Ovary (tissue), 9 donors: ENCODE data around the gene ETAA1. TPM values are rescaled to one million over a fixed set of nuclear protein-coding genes. Genes with fewer than 3 reads are reported as not detected.

Experiments used
- DNase-seq, 5 donors: peaks; one replicate each; pipeline ENCODE4 v3.0.0-alpha.2; 2019 to 2020
- H3K27ac ChIP-seq, 2 donors: fragments of 200-600 bp; one replicate each; pipeline versions ENCODE4 v1.5.1 to v1.8.0; 2019 to 2022
- H3K27me3 ChIP-seq: fragments of 200-600 bp; one replicate; pipeline ENCODE4 v1.8.0; 2022
- H3K36me3 ChIP-seq: fragments of 200-600 bp; sonication (generic); one replicate; pipeline ENCODE4 v1.5.1; 2019
- H3K4me1 ChIP-seq: one replicate; pipeline ENCODE4 v1.8.1; 2013; ENCODE audit warnings: mild to moderate bottlenecking, moderate library complexity; ENCODE audit not compliant: insufficient read depth
- H3K4me3 ChIP-seq: fragments of 200-600 bp; sonication (generic); one replicate; pipeline ENCODE4 v1.5.1; 2017
- H3K9me3 ChIP-seq, 2 donors: fragments of 200-600 bp in 1 of 2; sonication (generic) in 1 of 2; one replicate each; pipeline versions ENCODE4 v1.5.1 to v1.8.1; 2013 to 2019; ENCODE audit warnings: mild to moderate bottlenecking in 1 of 2, moderate library complexity in 1 of 2
- CTCF ChIP-seq, 3 donors: fragments of 450-650 bp in 2 of 3; fragments of 200-600 bp in 1 of 3; IDR thresholded peaks; one replicate each; pipeline versions ENCODE4 v1.5.1 to v1.8.0; 2016 to 2022; ENCODE audit warnings: antibody characterized with exemption in 3 of 3, mild to moderate bottlenecking in 1 of 3
- EP300 ChIP-seq: sonication (generic); formaldehyde crosslinking; IDR thresholded peaks from one replicate; pipeline ENCODE4 v1.6.1; 2017; ENCODE audit warnings: antibody characterized with exemption
- POLR2A ChIP-seq: fragments of 450-650 bp; IDR thresholded peaks from one replicate; pipeline ENCODE4 v1.6.1; 2017; ENCODE audit warnings: antibody characterized with exemption, mild to moderate bottlenecking, moderate library complexity
- WGBS, 3 donors: extraction: QIAGEN DNeasy Blood & Tissue Kit in 1 of 3; methylation state at CpG; one replicate each; pipeline versions ENCODE4 v1.1.5 to v1.1.7; 2013 to 2017; 5-methylcytosine and 5-hydroxymethylcytosine counted together
- intact Hi-C, 4 donors: fragments of 100-400 bp; cut with DNase I; formaldehyde crosslinking; loops; one replicate each; pipeline versions ENCODE4 v1.11.0 to v1.15.1; 2022 to 2023
- polyA plus RNA-seq, 2 donors: library from polyadenylated mRNA; stranded (reverse); fragments of 200-250 nt in 1 of 2; fragments of 350-450 nt in 1 of 2; fragmentation: Illumina TruSeq in 1 of 2; extraction: RNeasy Lipid Tissue Mini Kit (QIAGEN cat#74804) in 1 of 2; gene quantifications; one replicate each; pipeline ENCODE4 v1.2.3, GENCODE V29; 2013 to 2014
- total RNA-seq, 7 donors: library from RNA; depleted of rRNA in 2 of 7; stranded (reverse); fragments of >200 nt in 2 of 7; fragmentation: NEBNext Ultra II Directional in 3 of 7; extraction: Animal tissue kit (Norgen Biotek cat#: 25700) in 3 of 7; gene quantifications; one replicate each; pipeline versions ENCODE4 v1.1.0 to v1.2.4, GENCODE V29; 2016 to 2023
- donor health status: DM: no; HTN: no; CAD: no; lungs with moderate emphysema.
- donor health status: DM: no; HTN: no; CAD: no.
- donor health status: Bipolar disorder and iron deficiency.
- donor health status: DM: yes; HTN: yes; CAD: no.
- donor health status: DM: no; HTN: no; CAD: no.
- donor health status: DM: yes; HTN: yes; CAD: no.

Gene ETAA1
- total and polyA plus RNA-seq, 9 donors, result 8.8 to 22.7 (median 12.8) TPM

GRCh38 chr2:67399144-67399543 is 2.0 kb downstream of the ETAA1 start:
- Histone ChIP-seq H3K27ac (no peak overlapping the region), H3K36me3 (no peaks in the 10 kb centered on the region), H3K4me1 (peaks cover 2% of the 10 kb centered on the region), H3K9me3 (no peaks in the 10 kb centered on the region), H3K27me3 (no peaks in the 10 kb centered on the region), H3K4me3 (no peak overlapping the region)
- no peak for DNase-seq
- intact Hi-C loops, result loop anchor here in 2 of 4 donors (5.0 kb wide), 2 partner anchors 137 to 967 kb away; no protein-coding TSS in a partner anchor
- TF ChIP-seq EP300 (no peak), CTCF (IDR thresholded peaks at IDR 0.05) (no peak), POLR2A (no peak)
- 67 to 84% (median 70%) methylated on average over 2 of the region's 2 CpGs for WGBS, 3 donors

DNA sequence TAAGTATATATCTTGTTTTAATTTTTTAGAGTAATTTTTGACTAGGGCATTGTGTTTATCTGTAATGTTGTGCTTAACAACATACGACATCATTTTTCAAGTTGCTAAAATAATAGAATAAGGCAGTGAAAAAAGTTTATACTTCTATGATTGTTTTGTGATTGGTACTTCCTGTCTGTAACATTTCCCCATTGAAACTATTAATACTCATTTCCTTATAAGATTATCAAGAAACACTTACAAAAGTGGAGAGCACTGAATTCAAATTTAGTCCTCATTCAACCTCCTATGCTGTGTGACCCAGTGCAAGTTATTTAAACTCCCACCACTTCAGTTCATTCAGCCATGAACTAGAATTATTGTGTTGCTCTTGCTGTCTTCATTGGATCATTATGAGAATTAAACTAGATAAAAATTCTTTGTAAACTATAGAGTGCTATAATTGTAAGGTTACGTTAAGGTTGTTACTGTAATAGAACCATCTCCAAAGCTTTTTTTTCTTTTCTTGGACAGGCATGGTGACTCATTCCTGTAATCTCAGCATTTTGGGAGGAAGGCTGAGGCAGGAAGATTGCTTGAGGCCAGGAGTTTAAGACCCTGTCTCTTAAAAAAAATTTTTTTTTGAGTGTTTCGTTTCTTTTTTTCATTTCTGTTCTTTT is 2.8 kb downstream of the ETAA1 start:
- H3K4me3 ChIP-seq, result no peak overlapping the region
- no peak for DNase-seq
- intact Hi-C loops, result loop anchor here in 2 of 4 donors (5.0 kb wide), 2 partner anchors 138 to 968 kb away; no protein-coding TSS in a partner anchor
- H3K4me1 ChIP-seq, result peaks cover 2% of the 10 kb centered on the region
- H3K27me3 ChIP-seq, result no peaks in the 10 kb centered on the region
- H3K27ac ChIP-seq, result no peak overlapping the region
- WGBS, 3 donors, result 10 to 37% (median 23%) methylated on average over 3 of the region's 3 CpGs
- H3K36me3 ChIP-seq, result no peaks in the 10 kb centered on the region
- TF ChIP-seq POLR2A (no peak), EP300 (no peak), CTCF (IDR thresholded peaks at IDR 0.05) (no peak)
- H3K9me3 ChIP-seq, result no peaks in the 10 kb centered on the region

- no peak overlapping the region for H3K27ac ChIP-seq
Observed at GRCh38 chr2:67400560-67401485, 3.7 kb downstream of the ETAA1 start.

More at GRCh38 chr2:67400560-67401485, 3.7 kb downstream of the ETAA1 start:
- Histone ChIP-seq H3K9me3 (no peaks in the 10 kb centered on the region), H3K4me3 (no peak overlapping the region), H3K4me1 (peaks cover 2% of the 10 kb centered on the region), H3K27me3 (peaks cover 4% of the 10 kb centered on the region), H3K36me3 (no peaks in the 10 kb centered on the region)
- DNase-seq, result no peak
- intact Hi-C loops, result no loop called here
- TF ChIP-seq POLR2A, result no peak
- no peak for TF ChIP-seq CTCF (IDR thresholded peaks at IDR 0.05)
- no peak for TF ChIP-seq EP300
- 78 to 84% (median 80%) methylated on average over 4 of the region's 4 CpGs for whole genome bisulfite sequencing, 3 donors
